HG03025 (cell line): ENCODE results near the gene SIK3.

ENCODE experiments used
- ATAC-seq: cut with Tn5 transposase; IDR thresholded peaks from one replicate; pipeline ENCODE4 v1.9.1; 2021; ENCODE audit warnings: mild to moderate bottlenecking, moderate library complexity; ENCODE audit not compliant: unreplicated experiment, low FRiP score

Gene SIK3

DNA sequence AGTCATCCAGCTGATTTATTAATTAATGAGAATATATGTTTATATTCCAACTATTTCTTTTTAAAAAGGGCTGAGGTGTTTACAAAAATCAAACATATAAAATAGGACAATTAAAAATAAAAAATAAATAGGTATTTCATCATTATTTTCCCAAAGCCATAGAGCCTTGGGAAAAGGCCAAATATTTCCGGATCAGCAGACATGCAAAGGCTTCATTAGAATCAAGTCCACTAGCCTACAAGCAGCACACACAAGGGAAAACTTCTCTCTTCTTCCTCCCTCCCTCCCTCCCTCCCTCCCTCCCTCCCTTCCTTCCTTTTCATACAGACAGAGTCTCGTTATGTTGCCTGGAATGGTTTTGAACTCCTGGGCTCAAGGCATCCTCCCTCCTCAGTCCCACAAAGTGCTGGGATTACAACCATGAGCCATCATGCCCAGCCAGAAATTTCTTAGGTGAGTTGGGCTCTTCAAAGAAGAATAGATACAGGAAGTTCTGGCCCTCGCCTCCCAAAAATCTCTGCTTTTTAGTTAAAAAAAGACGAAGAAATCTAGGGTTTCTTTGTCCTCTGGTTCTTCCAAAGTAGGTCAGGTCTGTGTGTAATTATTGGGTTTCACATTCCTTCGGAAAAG is 121.2 kb downstream of the SIK3 start:
- ATAC-seq, result no peak

DNA sequence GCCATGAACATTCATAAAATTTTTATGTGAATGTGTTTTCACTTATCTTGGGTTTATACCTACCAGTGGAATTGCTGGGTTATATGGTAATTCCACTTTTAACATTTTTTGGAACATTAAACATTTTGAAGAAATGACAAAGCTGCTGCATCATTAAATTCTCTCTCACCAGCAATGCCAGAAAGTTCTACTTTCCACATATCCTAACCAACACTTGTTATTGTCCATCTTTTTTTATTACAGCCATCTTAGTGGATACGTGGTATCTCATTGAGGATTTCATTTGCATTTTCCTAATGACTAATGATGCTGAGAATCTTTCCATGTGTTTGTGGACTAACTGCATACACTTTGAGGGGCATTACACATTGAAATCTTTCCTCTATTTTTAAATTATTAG is 122.6 kb downstream of the SIK3 start:
- ATAC-seq, result no peak

DNA sequence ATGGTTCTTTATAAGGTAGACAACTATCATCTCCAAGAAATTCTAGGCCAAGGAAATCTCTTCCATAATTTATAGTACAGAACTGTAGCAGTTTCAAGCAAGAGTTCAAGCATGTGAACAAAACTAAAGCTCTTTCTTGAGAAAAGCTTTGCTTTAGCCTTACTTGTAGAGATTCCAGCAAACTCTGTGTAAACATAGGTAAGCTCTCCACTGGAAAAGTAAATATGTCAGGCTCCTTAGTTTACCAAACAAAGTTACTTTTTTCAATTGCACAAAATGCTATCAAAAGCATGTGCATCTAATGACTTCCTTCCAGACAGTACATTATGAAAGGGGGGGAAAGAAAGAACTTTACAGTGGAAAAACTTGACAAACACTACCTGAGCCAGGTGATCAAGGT is 125.0 kb downstream of the SIK3 start:
- no peak for ATAC-seq

DNA sequence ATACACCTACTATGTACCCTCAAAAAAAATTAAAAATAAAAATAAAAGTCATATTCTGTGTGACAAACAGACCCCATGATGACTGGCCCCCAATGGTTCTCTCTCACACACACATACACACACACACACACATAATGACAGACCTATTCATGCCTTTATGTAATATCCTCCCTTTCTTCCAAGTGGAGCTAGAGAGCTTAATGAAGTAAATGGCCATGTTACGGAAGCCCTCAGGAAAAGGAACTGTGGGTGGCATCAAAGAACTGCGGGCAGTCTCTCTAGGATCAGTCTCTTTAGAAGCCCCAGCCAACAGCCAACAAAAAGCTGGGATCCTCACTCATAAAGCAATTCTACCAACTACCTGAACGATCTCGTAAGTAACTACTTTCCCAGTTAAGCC is 125.5 kb downstream of the SIK3 start:
- ATAC-seq, result no peak

DNA sequence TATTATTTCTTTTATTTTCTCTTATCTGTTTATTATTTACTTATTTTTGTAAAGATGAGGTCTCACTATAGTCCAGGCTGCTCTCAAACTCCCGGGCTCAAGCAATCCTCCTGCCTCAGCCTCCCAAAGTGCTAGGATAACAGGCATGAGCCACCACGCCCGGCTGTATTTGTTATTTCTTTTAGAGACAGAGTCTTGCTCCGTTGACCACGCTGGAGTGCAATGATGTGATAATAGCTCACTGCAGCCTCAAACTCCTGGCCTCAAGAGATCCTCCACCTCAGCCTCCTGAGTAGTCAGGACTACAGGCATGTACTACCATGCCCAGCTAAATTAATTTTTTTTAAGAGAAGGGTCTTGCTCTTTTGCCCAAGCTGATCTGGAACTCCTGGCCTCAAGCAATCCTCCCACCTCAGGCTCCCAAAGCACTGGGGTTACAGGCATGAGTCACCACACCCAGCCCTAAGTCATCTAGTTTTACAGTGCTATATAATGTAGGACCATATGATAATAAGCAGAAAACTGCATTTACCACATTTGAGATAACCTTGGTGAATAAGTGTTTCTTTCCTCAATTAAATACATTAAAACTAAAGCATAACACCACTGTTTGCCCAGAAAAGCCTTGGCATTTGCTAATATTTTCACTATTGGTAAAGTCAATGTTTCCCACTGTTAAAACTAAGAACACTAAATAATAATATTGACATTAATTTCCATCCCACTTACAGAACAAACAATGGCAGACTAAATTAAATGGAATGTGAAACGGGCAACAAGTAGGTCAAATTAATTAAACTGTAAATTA is 127.5 kb downstream of the SIK3 start:
- no peak for ATAC-seq

DNA sequence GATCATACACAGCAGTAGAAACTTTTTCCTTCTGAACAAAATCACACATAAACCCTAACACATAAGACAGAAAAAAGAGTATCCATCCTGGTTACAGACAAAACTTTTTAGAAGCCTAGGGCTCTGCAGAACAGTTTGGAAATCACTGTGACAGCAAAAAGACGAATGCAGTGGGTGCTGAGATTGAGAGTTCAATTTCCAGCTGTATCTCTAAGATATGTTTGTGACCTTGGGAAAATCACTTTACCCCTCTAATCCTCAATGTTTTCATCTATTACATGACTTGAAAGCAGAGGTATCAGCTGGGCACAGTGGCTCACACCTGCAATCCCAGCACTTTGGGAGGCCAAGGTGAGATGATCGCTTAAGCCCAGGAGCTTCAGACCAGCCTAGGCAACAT is 128.5 kb downstream of the SIK3 start:
- no peak for ATAC-seq

DNA sequence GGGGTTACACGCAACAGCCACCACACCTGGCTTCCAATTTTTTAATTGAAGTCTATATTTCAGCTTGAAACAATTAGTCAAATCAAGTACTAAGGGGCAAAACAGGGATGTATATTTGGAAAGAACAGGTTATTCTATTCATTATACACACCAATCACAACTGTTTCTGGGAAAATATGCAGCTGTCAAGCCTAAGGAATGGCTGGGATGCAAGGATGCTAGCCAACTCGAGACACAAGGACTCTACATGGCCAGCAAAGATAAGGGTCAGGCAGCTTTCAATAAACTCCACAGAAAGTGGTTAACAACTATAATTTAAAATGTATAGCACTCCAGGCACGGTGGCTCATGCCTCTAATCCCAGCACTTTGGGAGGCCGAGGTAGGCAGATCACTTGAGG is 134.0 kb downstream of the SIK3 start:
- ATAC-seq, result no peak

DNA sequence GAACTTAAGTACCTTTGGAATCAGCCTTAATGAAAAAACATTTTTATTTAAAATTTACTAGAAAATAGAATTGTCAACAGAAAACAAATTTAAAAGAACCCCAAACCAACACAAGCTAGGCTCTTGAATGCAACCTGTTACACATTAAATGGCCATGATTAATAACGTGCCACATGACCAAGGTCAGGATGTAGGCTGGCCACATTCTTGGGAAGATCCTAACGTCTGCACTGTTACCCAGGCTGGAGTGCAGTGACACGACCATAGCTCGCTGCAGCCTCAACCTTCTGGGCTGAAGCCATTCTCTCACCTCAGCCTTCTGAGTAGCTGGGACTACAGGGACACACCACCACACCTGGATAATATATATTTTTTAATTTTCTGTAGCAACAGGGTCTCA is 134.4 kb downstream of the SIK3 start:
- no peak for ATAC-seq

DNA sequence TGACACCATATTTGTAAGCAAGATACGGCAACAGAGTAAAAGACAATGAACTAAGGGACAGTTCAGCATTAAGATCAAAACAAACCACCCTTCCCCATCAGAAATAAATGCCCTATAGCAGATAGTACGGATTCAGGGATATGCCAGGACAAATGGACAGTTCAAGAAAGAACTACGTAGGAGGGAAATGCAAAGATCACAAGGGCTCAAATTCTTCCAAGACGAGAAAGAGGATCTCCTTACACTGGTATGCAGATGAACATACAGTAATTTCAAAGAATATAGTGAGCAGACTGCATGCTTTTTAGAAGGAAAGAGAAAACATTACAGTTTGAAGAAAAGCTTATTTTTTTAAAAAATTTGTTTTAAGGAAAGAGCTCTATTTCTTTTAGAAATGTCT is 136.1 kb downstream of the SIK3 start:
- no peak for ATAC-seq

DNA sequence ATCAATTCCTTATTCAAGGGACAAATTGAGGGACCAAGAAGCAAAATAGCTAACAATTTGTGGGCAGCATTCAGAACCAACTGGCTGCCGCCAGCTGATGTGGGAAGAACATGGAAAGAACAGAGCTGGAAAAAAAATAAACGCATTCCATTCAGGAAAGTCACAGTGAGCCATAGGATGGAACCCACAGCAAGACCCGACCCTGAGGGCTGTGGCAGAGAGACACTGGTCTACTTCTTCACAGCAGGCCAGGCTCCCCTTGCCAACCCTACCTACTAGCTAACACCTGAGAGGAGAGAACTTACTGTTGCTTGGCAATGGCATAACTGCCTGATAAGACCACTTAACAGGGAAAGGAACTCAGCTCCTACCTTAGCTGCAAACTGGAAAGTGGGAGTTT is 137.3 kb downstream of the SIK3 start:
- no peak for ATAC-seq

DNA sequence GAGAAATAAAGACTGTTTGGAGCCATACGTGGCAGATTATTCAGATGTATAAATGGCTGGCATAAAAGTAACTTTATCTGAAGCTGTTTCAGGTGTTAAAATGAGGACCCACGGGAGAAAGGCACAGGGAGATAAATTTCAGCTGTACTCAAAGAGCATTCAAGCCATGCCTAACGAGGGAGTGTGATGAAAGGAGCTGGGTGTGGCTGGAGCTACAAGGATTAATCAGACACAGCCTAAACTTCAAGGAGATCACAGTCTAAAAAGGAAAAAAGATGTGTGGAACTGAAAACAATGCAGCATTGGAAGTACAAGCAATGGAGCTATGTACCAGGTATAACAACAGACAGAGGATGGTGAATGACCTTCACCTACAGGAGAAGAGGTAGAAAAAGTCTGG is 140.0 kb downstream of the SIK3 start:
- ATAC-seq, result no peak

DNA sequence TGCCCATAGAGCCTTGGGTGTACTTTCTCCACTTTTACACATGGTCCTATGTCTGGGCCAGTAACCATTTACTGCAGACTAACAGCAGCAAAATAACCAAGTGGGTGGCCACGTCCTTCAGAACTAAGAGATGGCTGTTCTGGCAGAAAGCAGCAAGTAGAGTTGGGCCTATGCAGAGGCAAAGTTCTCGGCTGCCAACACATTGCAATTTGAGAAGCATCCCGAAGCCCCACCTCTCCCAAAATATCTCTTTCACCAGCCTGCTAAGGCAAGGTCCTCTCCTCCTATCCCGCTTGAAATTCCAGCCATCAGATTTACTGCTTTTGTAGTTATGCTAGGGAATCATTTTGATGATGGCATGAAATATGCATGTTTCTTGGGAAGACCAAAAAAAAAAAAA is 142.3 kb downstream of the SIK3 start:
- no peak for ATAC-seq

DNA sequence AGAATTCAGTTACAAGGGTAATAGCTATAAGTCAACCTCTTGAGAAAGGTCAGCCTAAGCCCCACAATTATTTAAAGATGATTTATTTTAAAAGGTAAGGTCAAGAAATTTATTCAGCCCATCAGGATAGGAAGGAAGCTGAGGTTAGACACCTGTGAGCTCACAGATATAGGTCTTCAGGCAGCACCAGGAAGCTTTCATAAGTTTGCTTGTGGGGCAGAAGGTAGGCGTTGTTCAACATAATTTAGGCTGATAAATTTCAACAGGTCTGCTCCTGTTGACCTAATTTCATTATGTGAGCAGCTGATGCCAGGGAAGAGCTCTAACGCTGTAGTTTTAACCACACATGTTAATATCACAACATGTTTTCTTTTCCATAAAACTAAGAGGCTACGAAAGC is 142.7 kb downstream of the SIK3 start:
- ATAC-seq, result no peak

DNA sequence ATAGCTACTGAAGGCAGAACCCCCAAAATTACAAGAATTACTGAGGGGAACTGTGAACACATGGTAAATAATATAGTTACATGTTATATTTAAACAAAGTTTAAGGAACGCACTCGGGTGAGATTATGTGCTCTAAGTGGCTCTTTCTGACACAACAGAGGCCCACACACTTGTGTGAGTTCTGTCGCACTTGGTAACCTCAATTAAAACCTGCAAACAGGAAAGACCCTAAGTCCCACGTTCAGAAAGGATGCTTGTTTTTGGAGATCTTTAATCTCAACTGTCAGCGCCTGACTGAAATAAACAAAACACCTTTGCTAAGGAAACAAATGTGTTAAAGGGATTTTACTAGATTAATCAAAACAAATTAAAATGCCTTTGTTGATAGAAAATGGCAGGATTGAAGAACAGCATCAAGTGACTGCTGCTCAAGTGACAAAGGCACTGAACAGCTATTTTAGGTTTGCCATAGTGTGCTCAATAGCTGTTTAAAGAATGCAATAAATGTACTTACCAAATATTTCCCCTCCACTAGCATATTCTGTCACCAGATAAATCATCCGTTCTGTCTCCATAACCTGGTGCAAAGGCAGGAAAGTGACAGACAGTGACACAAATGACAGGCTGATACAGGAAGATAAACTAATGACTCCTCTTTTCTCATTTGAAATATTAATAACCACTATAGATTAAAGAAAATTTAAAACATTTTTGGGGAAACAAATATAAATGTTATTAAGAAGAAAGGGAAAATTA is 144.5 kb downstream of the SIK3 start:
- no peak for ATAC-seq

DNA sequence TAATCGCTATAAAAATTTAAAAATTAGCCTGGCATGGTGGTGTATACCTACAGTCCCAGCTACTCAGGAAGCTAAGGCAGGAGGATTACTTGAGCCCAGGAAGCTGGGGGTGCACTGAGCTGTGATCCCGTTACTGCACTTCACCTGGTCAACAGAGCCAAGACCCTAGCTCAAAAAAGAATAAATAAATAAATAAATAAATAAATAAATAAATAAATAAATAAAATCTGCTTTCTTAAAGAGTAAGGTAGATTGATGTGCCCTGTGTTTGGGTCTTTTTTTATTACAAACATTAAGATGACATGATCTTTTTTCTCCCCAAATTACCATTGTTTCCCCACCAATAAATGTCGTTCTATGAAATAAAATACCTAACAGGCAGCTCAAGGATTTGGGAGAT is 146.5 kb downstream of the SIK3 start:
- ATAC-seq, result no peak

DNA sequence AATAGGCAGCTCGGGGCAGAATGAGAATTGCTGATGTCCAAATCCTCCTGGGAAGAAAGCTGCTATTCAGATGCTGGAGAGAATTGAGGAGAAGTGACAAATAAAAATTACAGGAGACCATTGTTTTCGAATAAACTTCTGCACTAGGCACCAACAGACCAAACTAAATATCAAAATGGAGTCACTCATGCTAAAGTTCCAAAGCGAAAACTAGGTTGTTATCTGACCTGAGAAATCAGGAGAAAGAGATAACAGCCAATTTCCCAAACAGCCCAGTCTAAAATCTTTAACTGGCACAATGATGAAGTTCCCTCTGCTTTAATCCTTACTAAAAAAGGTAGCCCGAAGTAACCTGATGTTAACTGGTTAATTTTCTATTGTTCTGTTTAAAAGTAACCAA is 148.0 kb downstream of the SIK3 start:
- ATAC-seq, result no peak

DNA sequence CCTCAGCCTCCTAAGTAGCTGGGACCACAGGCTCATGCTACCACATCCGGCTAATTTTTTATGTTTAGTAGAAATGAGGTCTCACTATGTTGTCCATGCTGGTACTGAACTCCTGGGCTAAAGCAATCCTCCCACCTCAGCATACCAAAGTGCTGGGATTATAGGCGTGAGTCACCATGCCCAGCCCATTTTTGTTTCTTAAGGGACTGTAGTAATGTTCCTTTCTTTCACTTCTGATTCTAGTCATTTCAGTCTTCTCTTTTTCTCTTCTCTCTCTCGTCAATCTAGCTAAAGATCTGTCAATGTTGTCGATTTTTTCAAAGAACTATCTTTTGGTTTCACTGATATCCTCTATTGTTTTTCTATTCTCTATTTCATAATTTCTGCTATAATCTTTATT is 149.8 kb downstream of the SIK3 start:
- no peak for ATAC-seq

DNA sequence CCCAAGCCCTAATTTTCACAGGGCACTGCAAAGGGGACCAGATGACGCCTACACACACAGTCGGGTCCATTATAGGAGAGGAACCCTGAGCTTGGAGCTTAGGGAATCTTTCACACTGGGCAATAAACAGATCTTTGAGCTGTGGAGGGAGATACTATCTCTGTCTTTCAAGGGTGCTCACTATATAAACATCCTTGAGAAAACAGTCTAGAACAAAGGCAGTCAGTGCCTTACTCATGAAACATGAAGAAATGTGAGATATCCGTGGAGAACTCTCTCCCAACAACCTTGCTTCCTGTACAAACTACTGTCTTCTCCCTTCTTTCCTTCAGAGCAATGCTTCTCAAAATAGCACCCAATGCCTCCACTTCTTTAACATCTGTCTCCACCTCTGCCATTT is 151.8 kb downstream of the SIK3 start:
- ATAC-seq, result no peak

DNA sequence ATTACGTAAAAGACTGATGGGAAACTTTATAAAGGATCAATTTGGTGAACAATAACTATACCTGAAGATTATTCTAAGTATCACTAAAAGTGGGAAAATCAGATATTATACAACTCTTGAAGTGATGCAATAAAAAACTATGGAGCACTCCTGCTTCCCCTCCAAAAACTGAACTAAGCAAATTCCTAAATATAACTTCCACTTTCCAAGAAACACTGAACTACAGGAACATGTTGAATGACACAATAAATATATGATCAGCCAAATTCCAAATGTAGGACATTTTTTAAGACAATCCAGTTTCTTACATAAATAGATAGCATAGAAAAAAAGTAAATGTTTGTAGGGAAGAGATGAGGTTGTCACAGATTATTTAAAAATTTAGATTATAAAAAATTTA is 158.7 kb downstream of the SIK3 start:
- no peak for ATAC-seq

DNA sequence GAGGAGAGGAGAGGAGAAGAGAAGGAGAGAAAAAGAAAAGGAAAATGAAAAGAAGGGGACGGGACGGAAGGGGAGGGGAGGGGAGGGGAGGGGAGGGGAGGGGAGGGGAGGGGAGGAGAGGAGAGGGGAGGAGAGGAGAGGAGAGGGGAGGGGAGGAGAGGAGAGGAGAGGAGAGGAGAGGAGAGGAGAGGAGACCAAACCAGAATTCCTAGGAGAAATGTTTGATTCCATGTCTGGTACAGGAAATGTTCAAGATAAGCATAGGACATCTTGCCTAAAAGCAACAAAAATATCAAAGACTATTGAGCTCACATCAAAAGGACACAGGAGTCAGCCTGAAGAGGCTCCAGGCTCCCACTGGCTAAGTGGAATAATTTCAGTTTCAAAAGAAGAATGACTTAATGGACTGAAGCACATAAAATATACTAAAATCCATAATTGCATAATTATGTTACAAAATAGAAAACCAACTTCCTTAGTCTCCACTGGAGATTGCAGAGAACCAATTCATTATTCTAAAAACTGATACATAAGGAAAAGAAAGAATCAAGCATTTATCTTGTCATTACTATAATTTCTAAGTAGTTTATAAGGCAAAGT is 159.7 kb downstream of the SIK3 start:
- no peak for ATAC-seq

DNA sequence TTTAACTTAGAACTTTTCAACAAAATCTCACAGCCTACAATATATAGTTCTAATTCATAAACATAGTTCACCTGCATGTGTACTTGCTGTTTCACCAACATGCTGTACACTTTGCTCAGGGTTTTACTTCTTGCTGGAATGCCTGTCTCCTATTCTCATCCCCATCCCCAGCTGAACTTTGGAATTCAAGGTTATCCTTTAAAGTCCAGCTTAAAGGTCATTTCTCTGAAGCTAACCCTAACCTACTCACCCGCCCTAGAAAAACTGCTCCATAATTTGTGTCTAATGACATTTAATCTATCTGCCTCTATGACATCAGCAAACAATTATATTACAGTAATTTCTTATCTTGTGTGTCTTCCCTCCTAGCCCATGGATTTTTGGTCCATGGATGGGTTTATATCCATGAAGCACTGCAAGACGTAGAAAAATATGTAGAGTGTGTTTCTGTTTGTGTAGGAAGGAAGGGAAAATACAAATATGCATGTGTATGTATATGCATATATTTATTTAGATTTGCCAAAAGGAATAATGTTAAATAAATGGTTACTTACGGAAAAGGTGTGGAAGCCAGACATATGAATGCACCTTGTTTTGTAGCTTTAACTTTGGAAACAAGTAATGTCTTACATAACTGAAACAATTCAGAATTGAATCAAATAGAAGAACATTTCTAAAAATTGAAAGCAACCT is 161.3 kb downstream of the SIK3 start:
- ATAC-seq, result no peak
